ENCODE measurements around the gene RIMS4. TPM values are rescaled to one million over a fixed set of nuclear protein-coding genes. Genes with fewer than 3 reads are reported as not detected.

The RIMS4 gene
- total RNA-seq (2022; extraction: Qiagen RNA extraction; ENCODE audit: low read depth), result 1.0 to 1.7 TPM (median 1.6 TPM) in 5 replicates

GRCh38 chr20:44810391-44811149 lies at the start of gene RIMS4:
TSS of gene RIMS4 (minus strand) at chr20:44810546. CDS start at chr20:44810271, 275 bp downstream.

GRCh38 chr20:44745598-44746366 lies 64.6 kb downstream of the RIMS4 start, which contains the start of gene KCNK15:
TSS of gene KCNK15 (plus strand) at chr20:44745865. CDS start at chr20:44745911, 46 bp downstream.

GRCh38 chr20:44714701-44715498 lies 95.4 kb downstream of the RIMS4 start, which contains the start of gene CCN5:
TSS of gene CCN5 (plus strand) at chr20:44715369. CDS start at chr20:44715391, 22 bp downstream.

Other genes with a start within 250 kb of the RIMS4 start
- 30.6 to 39.7 TPM (median 36.2 TPM) in 5 replicates for gene PKIG, start 228.0 kb downstream of the RIMS4 start, total RNA-seq (2022; extraction: Qiagen RNA extraction; ENCODE audit: low read depth)
- gene ADA, start 158.8 kb downstream of the RIMS4 start, total RNA-seq (2022; extraction: Qiagen RNA extraction; ENCODE audit: low read depth), result 46.2 to 62.7 TPM (median 54.3 TPM) in 5 replicates
- 23.9 to 36.6 TPM (median 26.9 TPM) in 5 replicates for gene CCN5, start 95.2 kb downstream of the RIMS4 start, total RNA-seq (2022; extraction: Qiagen RNA extraction; ENCODE audit: low read depth)
- 0.51 to 0.89 TPM (median 0.62 TPM) in 5 replicates for gene KCNK15, start 64.7 kb downstream of the RIMS4 start, total RNA-seq (2022; extraction: Qiagen RNA extraction; ENCODE audit: low read depth)
- gene YWHAB, start 75.2 kb upstream of the RIMS4 start, total RNA-seq (2022; extraction: Qiagen RNA extraction; ENCODE audit: low read depth), result 186 to 212 TPM (median 197 TPM) in 5 replicates
- gene PABPC1L, start 99.5 kb upstream of the RIMS4 start, total RNA-seq (2022; extraction: Qiagen RNA extraction; ENCODE audit: low read depth), result 14.2 to 20.2 TPM (median 17.9 TPM) in 5 replicates
- gene TOMM34, start 149.9 kb upstream of the RIMS4 start, total RNA-seq (2022; extraction: Qiagen RNA extraction; ENCODE audit: low read depth), result 39.4 to 43.9 TPM (median 42.4 TPM) in 5 replicates
- gene STK4, start 156.0 kb upstream of the RIMS4 start, total RNA-seq (2022; extraction: Qiagen RNA extraction; ENCODE audit: low read depth), result 11.9 to 16.8 TPM (median 13.8 TPM) in 5 replicates